Measurements from ENCODE around the gene HORMAD2. TPM values are rescaled to one million over a fixed set of nuclear protein-coding genes. Genes with fewer than 3 reads are reported as not detected.

Gene HORMAD2
- total RNA-seq, 1 donor from 2014 or later = not detected

DNA sequence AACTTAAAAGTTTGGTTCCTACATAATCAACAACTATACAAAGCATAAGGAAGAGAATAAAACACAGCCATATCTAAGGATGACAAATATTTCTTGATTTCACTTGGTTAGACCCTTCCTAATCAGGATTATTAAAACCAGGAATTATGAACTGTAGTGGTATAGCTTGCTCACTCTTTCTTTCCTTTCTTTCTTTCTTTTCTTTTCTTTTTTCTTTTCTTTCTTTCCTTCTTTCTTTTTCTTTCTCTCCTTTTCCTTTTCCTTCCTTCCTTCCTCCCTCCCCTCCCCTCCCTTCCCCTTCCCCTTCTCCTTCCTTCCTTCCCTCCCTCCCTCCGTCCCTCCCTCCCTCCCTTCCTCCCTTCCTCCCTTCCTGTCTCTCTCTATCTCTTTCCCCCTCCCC is 78.0 kb downstream of the HORMAD2 start:
- H3K9me3 Mint-ChIP-seq (ENCODE audit: unreplicated experiment) = no peaks in the 10 kb centered on the region
- H3K4me1 Mint-ChIP-seq (ENCODE audit: low read depth, unreplicated experiment) = no peaks in the 10 kb centered on the region
- no peaks in the 10 kb centered on the region for H3K27me3 Mint-ChIP-seq (ENCODE audit: unreplicated experiment)
- no peak overlapping the region for H3K4me3 Mint-ChIP-seq (ENCODE audit: unreplicated experiment)
- no peak overlapping the region for H3K27ac Mint-ChIP-seq (ENCODE audit: unreplicated experiment)
- TF ChIP-seq, protein P1, sequence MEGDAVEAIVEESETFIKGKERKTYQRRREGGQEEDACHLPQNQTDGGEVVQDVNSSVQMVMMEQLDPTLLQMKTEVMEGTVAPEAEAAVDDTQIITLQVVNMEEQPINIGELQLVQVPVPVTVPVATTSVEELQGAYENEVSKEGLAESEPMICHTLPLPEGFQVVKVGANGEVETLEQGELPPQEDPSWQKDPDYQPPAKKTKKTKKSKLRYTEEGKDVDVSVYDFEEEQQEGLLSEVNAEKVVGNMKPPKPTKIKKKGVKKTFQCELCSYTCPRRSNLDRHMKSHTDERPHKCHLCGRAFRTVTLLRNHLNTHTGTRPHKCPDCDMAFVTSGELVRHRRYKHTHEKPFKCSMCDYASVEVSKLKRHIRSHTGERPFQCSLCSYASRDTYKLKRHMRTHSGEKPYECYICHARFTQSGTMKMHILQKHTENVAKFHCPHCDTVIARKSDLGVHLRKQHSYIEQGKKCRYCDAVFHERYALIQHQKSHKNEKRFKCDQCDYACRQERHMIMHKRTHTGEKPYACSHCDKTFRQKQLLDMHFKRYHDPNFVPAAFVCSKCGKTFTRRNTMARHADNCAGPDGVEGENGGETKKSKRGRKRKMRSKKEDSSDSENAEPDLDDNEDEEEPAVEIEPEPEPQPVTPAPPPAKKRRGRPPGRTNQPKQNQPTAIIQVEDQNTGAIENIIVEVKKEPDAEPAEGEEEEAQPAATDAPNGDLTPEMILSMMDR (IDR thresholded peaks at IDR 0.05; ENCODE audit: partially characterized antibody, unreplicated experiment) = no peak
- no peaks in the 10 kb centered on the region for H3K36me3 Mint-ChIP-seq (ENCODE audit: unreplicated experiment)
- no peak for DNase-seq

DNA sequence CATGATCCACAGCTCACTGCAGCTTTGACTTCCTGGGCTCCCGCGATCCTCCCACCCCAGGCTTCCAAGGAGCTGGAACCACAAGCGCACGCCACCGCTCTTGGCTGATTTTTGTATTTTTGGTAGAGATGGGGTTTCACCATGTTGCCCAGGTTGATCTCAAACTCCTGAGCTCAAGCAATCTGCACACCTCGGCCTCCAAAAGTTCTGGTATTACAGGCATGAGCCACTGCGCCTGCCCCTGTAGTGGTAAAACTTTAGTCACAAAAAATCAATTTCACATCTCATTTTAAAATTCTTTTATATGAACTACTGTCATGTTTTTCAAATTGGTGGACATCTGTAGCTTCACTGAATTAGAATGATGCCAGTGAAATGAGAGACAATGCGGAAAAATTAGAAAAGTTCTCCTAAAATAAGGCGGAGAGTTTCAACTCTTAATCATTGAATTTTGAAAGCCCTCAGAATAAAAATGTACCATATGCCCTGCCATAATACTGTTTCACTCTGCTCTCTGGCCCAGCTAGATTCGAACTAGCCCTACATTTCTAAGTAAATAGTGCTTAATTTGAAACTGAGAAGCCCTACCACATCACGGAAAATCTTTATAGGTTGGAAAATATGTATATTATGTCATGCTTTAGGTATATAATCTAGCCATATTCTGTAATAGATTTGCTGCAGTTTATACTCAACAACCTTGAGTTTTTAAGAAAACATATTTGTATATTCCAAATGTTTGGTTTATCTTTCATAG is 78.7 kb downstream of the HORMAD2 start:
- no peaks in the 10 kb centered on the region for H3K36me3 Mint-ChIP-seq (ENCODE audit: unreplicated experiment)
- DNase-seq = no peak
- no peaks in the 10 kb centered on the region for H3K9me3 Mint-ChIP-seq (ENCODE audit: unreplicated experiment)
- H3K27ac Mint-ChIP-seq (ENCODE audit: unreplicated experiment) = no peak overlapping the region
- TF ChIP-seq, protein P1 (IDR thresholded peaks at IDR 0.05; ENCODE audit: partially characterized antibody, unreplicated experiment) = no peak
- no peaks in the 10 kb centered on the region for H3K4me1 Mint-ChIP-seq (ENCODE audit: low read depth, unreplicated experiment)
- H3K4me3 Mint-ChIP-seq (ENCODE audit: unreplicated experiment) = no peak overlapping the region
- no peaks in the 10 kb centered on the region for H3K27me3 Mint-ChIP-seq (ENCODE audit: unreplicated experiment)

DNA sequence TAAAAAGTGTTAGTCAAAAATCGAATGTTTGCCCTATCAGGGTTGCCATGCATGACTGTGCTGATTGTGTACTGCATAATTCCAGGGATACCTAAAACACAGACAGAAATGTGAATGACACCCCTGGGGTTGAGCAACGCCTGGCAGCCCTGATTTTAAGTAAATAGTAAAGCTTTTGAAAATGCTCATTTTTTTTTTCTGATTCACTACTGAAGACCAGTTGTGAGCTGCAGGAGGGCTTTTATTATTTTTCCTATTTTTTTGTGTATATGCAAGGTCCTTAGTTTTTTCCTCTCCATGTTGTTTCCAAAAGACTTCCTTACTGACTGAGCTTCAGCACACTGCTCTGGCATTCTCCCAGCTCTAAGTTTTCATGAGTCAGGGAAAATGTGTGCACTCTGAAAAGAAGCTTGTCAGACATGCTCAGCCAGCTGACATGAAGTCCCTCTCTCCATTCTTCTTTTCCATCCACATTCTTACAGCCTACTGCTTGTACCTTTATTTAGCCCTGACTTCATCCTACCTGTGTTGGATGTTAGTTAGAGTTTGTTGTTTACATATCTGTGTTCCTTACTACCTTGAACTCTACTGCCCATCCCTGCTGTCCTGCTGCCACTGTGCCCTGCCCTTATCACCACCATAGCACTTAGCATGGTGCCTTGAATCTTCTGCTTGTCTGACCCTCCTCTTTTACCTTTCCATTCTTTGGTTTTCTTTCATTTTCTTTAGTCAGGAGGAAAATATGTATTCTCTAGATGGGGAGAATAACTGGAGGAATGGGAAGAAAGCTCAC is 79.5 kb downstream of the HORMAD2 start:
- Mint-ChIP-seq H3K4me3 (ENCODE audit: unreplicated experiment) (no peak overlapping the region), H3K9me3 (ENCODE audit: unreplicated experiment) (no peaks in the 10 kb centered on the region), H3K27ac (ENCODE audit: unreplicated experiment) (no peak overlapping the region), H3K4me1 (ENCODE audit: low read depth, unreplicated experiment) (no peaks in the 10 kb centered on the region), H3K36me3 (ENCODE audit: unreplicated experiment) (no peaks in the 10 kb centered on the region), H3K27me3 (ENCODE audit: unreplicated experiment) (no peaks in the 10 kb centered on the region)
- TF ChIP-seq, protein P1 (IDR thresholded peaks at IDR 0.05; ENCODE audit: partially characterized antibody, unreplicated experiment) = no peak
- no peak for DNase-seq

DNA sequence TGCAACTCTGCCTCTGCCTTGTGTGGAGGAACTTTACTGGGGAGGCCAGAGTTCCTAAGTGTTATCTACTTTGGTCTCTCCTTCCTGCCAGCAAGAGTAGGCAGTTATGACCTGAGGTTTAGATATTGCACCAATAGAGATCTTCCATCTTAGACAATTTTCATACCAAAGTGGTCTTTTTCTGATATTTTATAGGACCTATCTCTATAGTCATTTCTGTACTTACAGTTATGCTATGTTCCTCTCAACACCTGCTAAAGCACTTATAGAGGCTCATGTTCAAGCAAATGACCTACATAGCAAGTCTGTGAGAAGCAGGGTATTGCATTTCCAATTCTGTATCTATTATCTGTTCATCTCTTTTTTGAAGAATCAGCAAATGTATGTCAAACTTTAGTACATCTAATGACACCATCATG is 80.8 kb downstream of the HORMAD2 start:
- TF ChIP-seq, protein P1 (IDR thresholded peaks at IDR 0.05; ENCODE audit: partially characterized antibody, unreplicated experiment) = no peak
- H3K9me3 Mint-ChIP-seq (ENCODE audit: unreplicated experiment) = no peaks in the 10 kb centered on the region
- H3K4me3 Mint-ChIP-seq (ENCODE audit: unreplicated experiment) = no peak overlapping the region
- H3K4me1 Mint-ChIP-seq (ENCODE audit: low read depth, unreplicated experiment) = no peaks in the 10 kb centered on the region
- H3K27ac Mint-ChIP-seq (ENCODE audit: unreplicated experiment) = no peak overlapping the region
- no peaks in the 10 kb centered on the region for H3K27me3 Mint-ChIP-seq (ENCODE audit: unreplicated experiment)
- DNase-seq = no peak
- H3K36me3 Mint-ChIP-seq (ENCODE audit: unreplicated experiment) = no peaks in the 10 kb centered on the region

- Mint-ChIP-seq H3K36me3 (ENCODE audit: unreplicated experiment) (no peaks in the 10 kb centered on the region), H3K4me1 (ENCODE audit: low read depth, unreplicated experiment) (no peaks in the 10 kb centered on the region), H3K4me3 (ENCODE audit: unreplicated experiment) (no peak overlapping the region), H3K9me3 (ENCODE audit: unreplicated experiment) (no peaks in the 10 kb centered on the region), H3K27ac (ENCODE audit: unreplicated experiment) (no peak overlapping the region), H3K27me3 (ENCODE audit: unreplicated experiment) (no peaks in the 10 kb centered on the region)
- no peak for DNase-seq
- TF ChIP-seq, protein P1 (IDR thresholded peaks at IDR 0.05; ENCODE audit: partially characterized antibody, unreplicated experiment) = no peak
Observed at GRCh38 chr22:30167296-30167695, 87.0 kb downstream of the HORMAD2 start.

Measured in glutamatergic neuron (in vitro differentiated cells).